Fibroblast of the conjunctiva (primary cell): Measurements from ENCODE around the gene SF1.
A peak's percentile ranks its signal among the peaks of the same experiment; 100 is the strongest.

ENCODE experiments used
- DNase-seq: peaks from one replicate; pipeline ENCODE4 v3.0.0-alpha.2; 2010; ENCODE audit warnings: low read depth

Gene SF1

GRCh38 chr11:64777449-64778222 lies 706 bp downstream of the SF1 start:
- DNase-seq, result peak; percentile 48

- no peak for DNase-seq
These were observed 1.5 kb downstream of the SF1 start for GRCh38 chr11:64776875-64777274.

- DNase-seq, result no peak
These were observed 1.9 kb downstream of the SF1 start for GRCh38 chr11:64776425-64776824.

- no peak for DNase-seq
These were observed 4.2 kb downstream of the SF1 start for GRCh38 chr11:64774144-64774543.

- DNase-seq, result no peak
These were observed 5.9 kb downstream of the SF1 start for GRCh38 chr11:64772303-64773018.

GRCh38 chr11:64771861-64772260 lies 6.5 kb downstream of the SF1 start:
- no peak for DNase-seq

GRCh38 chr11:64770120-64770519 lies 8.2 kb downstream of the SF1 start:
- DNase-seq, result no peak

- no peak for DNase-seq
These were observed 9.1 kb downstream of the SF1 start for GRCh38 chr11:64769283-64769682.

- DNase-seq, result no peak
These were observed 10.0 kb downstream of the SF1 start for GRCh38 chr11:64768300-64768694.

GRCh38 chr11:64767344-64768299 lies 10.7 kb downstream of the SF1 start:
- DNase-seq, result no peak

- DNase-seq, result no peak
These were observed 11.5 kb downstream of the SF1 start for GRCh38 chr11:64766881-64767280.

GRCh38 chr11:64765851-64766665 lies 12.3 kb downstream of the SF1 start:
- no peak for DNase-seq

- no peak for DNase-seq
These were observed 13.0 kb downstream of the SF1 start for GRCh38 chr11:64765291-64765850.

GRCh38 chr11:64764753-64765152 lies 13.6 kb downstream of the SF1 start:
- DNase-seq, result no peak

- no peak for DNase-seq
These were observed 14.2 kb downstream of the SF1 start for GRCh38 chr11:64764040-64764611.

GRCh38 chr11:64763526-64764039 lies 14.8 kb downstream of the SF1 start:
- no peak for DNase-seq

- DNase-seq, result no peak
These were observed 15.4 kb downstream of the SF1 start for GRCh38 chr11:64762674-64763525.

- no peak for DNase-seq
These were observed 16.1 kb downstream of the SF1 start for GRCh38 chr11:64762277-64762673.

- no peak for DNase-seq
These were observed 17.5 kb downstream of the SF1 start for GRCh38 chr11:64760759-64761420.
